ENCODE data around the gene DPF1.

DPF1 gene

GRCh38 chr19:38216785-38217641, 7.0 kb downstream of the DPF1 start:
- FAIRE-seq = no peak

DNA sequence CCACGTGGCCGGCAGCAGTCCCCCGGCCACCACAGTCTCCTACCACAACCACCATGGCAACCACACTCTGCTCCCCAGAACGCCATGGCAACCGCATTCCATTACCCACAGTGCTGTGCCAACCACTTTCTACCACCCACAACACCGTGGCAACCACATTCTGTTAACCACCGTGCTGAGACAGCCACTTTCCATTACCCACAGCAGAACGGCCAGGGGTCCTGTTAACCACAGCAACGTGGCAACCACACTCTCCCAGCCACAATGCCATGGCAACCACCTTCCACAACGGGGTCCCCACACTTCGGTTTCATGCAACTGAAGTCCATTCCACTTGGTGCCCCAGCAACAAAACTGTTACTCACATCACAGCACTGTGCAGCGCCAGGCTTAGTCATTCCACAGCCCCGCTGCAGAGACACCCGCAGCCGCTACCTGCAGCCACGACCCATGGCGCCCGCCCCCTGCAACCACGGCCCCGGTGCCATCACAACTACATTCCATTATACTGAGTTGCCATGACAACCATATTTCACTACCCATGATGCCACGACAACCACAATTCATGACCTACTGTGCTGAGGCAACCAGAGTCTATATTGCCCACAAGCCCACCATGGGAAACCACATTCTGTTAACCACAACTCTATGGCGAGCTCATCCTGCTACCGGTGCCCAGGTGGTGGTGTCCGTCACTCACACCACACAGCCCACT, 10.0 kb downstream of the DPF1 start:
- no peak for FAIRE-seq

- FAIRE-seq = no peak
Measured at GRCh38 chr19:38213469-38213868, 10.6 kb downstream of the DPF1 start.

- no peak for FAIRE-seq
Measured at GRCh38 chr19:38211766-38212165, 12.3 kb downstream of the DPF1 start.

- FAIRE-seq = no peak
Measured at GRCh38 chr19:38211151-38211591, 12.9 kb downstream of the DPF1 start.

- FAIRE-seq = no peak
Measured at GRCh38 chr19:38210458-38210987, 13.5 kb downstream of the DPF1 start.

GRCh38 chr19:38209671-38210457, 14.2 kb downstream of the DPF1 start:
- no peak for FAIRE-seq

DNA sequence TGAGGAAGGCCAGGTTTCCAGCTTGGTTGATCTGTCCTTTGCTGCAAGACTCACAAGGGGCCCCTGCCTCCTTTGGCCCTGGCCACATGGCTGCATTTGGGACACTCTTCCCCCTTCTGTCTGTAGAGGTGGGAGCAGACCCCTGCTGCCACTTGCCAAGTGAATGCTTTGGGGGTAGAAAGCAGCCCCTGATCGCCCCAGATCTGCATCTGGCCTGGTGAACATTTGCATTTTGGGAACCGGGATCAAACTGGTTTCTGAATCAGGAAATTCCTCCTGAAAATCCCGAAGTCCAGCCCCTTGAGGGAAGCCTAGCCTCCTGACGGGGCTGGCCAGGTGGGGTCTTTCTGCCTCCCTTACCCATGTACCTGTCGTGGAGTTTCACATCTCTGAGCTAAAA, 14.9 kb downstream of the DPF1 start:
- no peak for FAIRE-seq

GRCh38 chr19:38208571-38208970, 15.5 kb downstream of the DPF1 start:
- no peak for FAIRE-seq

GRCh38 chr19:38207543-38207942, 16.5 kb downstream of the DPF1 start:
- FAIRE-seq = no peak

GRCh38 chr19:38206928-38207327, 17.1 kb downstream of the DPF1 start:
- no peak for FAIRE-seq

GRCh38 chr19:38206006-38206745, 17.8 kb downstream of the DPF1 start:
- no peak for FAIRE-seq

- no peak for FAIRE-seq
Measured at GRCh38 chr19:38204728-38205127, 19.3 kb downstream of the DPF1 start.

DNA sequence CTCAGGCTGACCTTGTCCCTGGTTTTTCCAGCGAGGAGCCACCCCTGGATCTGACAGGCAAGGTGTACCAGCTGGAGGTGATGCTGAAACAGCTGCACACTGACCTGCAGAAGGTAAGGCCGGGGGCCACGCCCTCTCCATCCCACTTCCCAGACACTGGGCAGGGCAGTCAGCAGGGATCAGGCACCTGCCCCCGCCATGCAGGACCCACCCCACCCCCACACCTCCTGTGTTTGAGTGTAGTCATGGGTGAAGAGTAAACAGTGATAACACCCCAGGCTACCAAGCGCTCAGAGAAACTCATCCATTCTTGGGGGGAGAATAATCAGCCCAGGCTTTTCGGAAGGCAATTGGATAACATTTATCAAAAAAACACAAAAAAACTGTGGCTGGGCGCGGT, 19.9 kb downstream of the DPF1 start:
- no peak for FAIRE-seq

DNA sequence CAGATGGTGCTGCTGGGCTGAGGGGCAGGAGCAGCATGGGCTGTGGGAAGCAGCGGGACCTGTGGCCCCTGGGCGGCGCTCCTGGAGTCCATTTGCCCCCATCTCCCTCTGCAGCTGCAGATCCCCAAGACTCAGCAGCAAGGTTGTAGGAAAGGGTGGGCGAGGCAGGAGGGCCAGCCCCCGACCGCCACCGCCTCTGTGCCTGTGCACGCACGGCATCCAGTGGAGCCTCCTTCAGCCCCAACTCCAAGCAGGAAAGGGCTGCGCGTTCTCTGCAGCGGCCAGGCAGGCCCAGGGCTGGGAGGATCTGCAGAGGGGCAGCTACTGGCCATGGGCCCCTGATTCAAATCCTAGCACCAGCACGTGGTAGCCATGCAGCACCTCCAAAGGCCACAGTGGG, 20.8 kb downstream of the DPF1 start:
- no peak for FAIRE-seq

GRCh38 chr19:38202504-38202903, 21.5 kb downstream of the DPF1 start:
- FAIRE-seq = no peak

DNA sequence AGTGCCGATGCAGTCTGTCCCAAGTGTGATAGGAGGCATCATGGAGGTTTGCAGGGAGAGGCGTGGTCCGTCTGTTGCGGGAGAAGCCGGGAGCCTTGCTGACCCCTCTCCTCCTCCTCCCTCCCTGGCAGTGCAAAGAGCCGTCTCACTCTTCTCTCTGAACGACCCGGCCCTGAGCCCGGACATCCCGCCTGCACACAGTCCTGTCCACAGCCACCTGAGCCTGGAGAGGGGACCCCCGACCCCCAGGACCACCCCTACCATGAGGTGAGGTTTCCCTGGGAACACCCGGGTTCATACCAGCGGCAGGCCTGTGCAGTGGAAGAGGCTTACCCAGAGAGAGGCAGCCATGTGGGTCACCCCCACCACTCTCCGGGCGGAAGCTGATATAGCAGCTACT, 22.3 kb downstream of the DPF1 start:
- no peak for FAIRE-seq

DNA sequence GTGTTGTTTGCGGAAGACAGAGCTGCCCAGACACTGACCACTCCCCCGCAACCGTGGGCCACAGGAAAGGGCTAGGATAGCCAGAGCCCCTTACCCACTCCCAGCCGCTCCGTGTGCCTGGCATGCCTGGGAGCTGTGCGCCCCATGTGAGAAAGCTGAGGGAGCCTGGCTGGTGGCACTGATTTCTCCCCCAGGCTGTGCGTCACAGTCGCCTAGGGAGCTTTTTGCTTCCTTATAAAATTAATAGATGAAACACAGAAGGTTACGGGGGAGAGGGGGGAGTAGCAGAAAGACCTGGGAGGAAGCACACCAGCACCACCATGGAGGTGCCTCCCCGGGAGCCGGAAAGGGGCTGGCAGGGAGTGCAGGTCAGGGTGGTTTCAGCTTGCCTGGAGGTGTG, 24.7 kb downstream of the DPF1 start:
- no peak for FAIRE-seq

- no peak for FAIRE-seq
Measured at GRCh38 chr19:38197937-38198704, 25.9 kb downstream of the DPF1 start.

DNA sequence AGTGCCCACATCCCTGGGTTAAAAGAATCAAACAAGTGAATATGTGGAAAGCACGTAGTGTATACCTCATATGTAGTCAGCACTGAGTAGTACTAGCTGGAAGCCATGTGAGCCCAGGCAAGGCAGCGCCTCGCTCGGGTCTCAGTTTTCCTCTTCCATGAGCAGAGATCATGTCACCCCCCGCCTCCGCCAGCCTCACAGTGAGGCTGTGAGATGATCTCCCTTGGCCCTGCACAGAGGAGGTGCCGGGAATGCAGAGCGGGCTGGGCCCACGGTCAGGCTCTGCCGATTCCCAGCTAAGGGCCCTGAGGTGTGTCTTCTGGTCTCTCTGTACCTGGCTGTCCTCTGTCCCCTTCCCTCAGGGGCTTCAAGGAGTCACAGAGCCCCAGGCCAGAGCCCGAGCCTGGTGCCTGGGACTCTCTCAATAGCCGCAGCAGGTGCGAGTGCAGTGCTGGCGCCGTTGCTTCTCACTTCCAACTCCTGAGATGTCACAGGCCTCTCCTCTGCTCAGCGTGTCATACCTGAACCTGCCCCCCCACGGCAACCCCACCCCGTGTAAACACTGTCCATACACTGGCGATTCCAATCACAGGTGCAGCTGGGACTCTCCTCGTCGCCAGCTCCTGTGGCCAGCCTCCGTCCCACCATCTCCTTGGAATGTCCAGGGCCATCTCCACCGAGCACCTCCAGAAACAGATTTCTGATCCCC, 26.9 kb downstream of the DPF1 start:
- FAIRE-seq = no peak

DNA sequence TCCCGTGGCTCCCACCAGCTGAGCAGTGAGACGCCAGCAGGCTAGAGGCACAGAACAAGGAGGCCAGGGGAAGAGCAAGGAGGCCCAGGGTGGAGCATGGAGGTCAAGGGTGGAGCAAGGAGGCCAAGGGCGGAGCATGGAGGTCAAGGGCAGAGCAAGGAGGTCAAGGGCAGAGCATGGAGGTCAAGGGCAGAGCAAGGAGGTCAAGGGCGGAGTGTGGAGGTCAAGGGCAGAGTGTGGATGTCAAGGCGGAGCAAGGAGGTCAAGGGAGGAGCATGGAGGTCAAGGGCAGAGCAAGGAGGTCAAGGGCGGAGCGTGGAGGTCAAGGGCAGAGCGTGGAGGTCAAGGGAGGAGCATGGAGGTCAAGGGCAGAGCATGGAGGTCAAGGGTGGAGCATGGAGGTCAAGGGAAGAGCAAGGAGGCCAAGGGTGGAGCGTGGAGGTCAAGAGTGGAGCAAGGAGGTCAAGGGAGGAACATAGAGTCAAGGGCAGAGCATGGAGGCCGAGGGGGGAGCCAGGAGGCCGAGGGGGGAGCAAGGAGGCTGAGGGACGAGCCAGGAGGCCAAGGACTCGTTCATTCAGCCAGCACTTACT, 27.7 kb downstream of the DPF1 start:
- no peak for FAIRE-seq
